Measurements from ENCODE around the gene C15orf61.

- TF ChIP-seq, protein P1, sequence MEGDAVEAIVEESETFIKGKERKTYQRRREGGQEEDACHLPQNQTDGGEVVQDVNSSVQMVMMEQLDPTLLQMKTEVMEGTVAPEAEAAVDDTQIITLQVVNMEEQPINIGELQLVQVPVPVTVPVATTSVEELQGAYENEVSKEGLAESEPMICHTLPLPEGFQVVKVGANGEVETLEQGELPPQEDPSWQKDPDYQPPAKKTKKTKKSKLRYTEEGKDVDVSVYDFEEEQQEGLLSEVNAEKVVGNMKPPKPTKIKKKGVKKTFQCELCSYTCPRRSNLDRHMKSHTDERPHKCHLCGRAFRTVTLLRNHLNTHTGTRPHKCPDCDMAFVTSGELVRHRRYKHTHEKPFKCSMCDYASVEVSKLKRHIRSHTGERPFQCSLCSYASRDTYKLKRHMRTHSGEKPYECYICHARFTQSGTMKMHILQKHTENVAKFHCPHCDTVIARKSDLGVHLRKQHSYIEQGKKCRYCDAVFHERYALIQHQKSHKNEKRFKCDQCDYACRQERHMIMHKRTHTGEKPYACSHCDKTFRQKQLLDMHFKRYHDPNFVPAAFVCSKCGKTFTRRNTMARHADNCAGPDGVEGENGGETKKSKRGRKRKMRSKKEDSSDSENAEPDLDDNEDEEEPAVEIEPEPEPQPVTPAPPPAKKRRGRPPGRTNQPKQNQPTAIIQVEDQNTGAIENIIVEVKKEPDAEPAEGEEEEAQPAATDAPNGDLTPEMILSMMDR (IDR thresholded peaks at IDR 0.05; ENCODE audit: low read length) = no peak
- TF ChIP-seq EZH2phosphoT487 (IDR thresholded peaks at IDR 0.05; ENCODE audit: low read length) = no peak
Measured at GRCh38 chr15:67504796-67505195, 16.1 kb upstream of the C15orf61 start.
